Erythroblast (primary cell): Measurements from ENCODE around the gene SLC35F2.

Experiments
- DNase-seq, 2 experiments: peaks; one replicate each; lab custom pipeline; 2025; lab: John Stamatoyannopoulos, UW
- GATA1 ChIP-seq: IDR thresholded peaks from 2 replicates; pipeline ENCODE4 v1.6.1; 2011; ENCODE audit warnings: low read depth, mild to moderate bottlenecking, control low read depth, low read length, moderate library complexity
- POLR2A ChIP-seq: IDR thresholded peaks from 2 replicates; pipeline ENCODE4 v1.6.1; 2011; ENCODE audit warnings: mild to moderate bottlenecking, low read length

Gene SLC35F2

GRCh38 chr11:107752949-107753822 is 105.4 kb downstream of the SLC35F2 start:
- no peak for TF ChIP-seq GATA1
- no peak for TF ChIP-seq POLR2A
- no peak for DNase-seq

- no peak for TF ChIP-seq GATA1
- no peak for TF ChIP-seq POLR2A
- DNase-seq, result no peak
Observed at GRCh38 chr11:107752508-107752907, 106.1 kb downstream of the SLC35F2 start.

GRCh38 chr11:107751082-107751481 is 107.5 kb downstream of the SLC35F2 start:
- no peak for DNase-seq
- no peak for TF ChIP-seq GATA1
- no peak for TF ChIP-seq POLR2A

GRCh38 chr11:107750313-107750712 is 108.3 kb downstream of the SLC35F2 start:
- TF ChIP-seq POLR2A, result no peak
- TF ChIP-seq GATA1, result no peak

GRCh38 chr11:107747622-107748021 is 111.0 kb downstream of the SLC35F2 start:
- DNase-seq, result no peak
- TF ChIP-seq POLR2A, result no peak
- TF ChIP-seq GATA1, result no peak

More at GRCh38 chr11:107750313-107750712, 108.3 kb downstream of the SLC35F2 start:
- DNase-seq, result no peak

GRCh38 chr11:107744736-107745135 is 113.9 kb downstream of the SLC35F2 start:
- TF ChIP-seq GATA1, result no peak
- no peak for TF ChIP-seq POLR2A
- no peak for DNase-seq

- TF ChIP-seq GATA1 (no peak), POLR2A (no peak)
- no peak for DNase-seq
Observed at GRCh38 chr11:107743191-107743590, 115.4 kb downstream of the SLC35F2 start.

GRCh38 chr11:107741044-107741823 is 117.4 kb downstream of the SLC35F2 start:
- peak; percentile 40 to 57 for DNase-seq
- TF ChIP-seq POLR2A (no peak), GATA1 (no peak)
